Activated CD8-positive, alpha-beta T cell treated with anti-CD3 and anti-CD28 coated beads for 36 hours (primary cell): ENCODE results near the gene PCDHB7. TPM values are rescaled to one million over a fixed set of nuclear protein-coding genes. Genes with fewer than 3 reads are reported as not detected.
A peak's percentile ranks its signal among the peaks of the same experiment; 100 is the strongest.
"Not testable (repeated sequence)": the region's sequence is repeated elsewhere in the genome, so short reads cannot be mapped to it uniquely, and the experiment has no call there.

Experiments
- ATAC-seq: fragments of 200-7000 bp; cut with Tn5 transposase; one replicate; pipeline ENCODE4 v1.10.0; 2021; ENCODE audit warnings: mild to moderate bottlenecking, moderate library complexity
- CTCF ChIA-PET: fragments of 350-600 bp; sonication (Branson Sonifier 250); formaldehyde crosslinking; loops from one replicate; lab custom pipeline; 2021; ENCODE audit warnings: antibody characterized with exemption; lab: Charles Lee
- POLR2A ChIA-PET: fragments of 350-600 bp; sonication (Branson Sonifier 250); formaldehyde crosslinking; loops from one replicate; lab custom pipeline; 2021; ENCODE audit warnings: antibody characterized with exemption; lab: Charles Lee
- DNase-seq: peaks from one replicate; pipeline ENCODE4 v3.0.0-alpha.2; 2020
- H3K27ac Mint-ChIP-seq: one replicate; pipeline ENCODE4 v1.8.0; 2021; ENCODE audit warnings: mild to moderate bottlenecking, mixed read lengths
- H3K27me3 Mint-ChIP-seq: one replicate; pipeline ENCODE4 v1.8.0; 2021; ENCODE audit warnings: mixed read lengths
- H3K36me3 Mint-ChIP-seq: one replicate; pipeline ENCODE4 v1.8.0; 2021; ENCODE audit warnings: low read depth, mixed read lengths
- H3K4me1 Mint-ChIP-seq: one replicate; pipeline ENCODE4 v1.8.0; 2021; ENCODE audit warnings: low read depth, mixed read lengths
- H3K4me3 Mint-ChIP-seq: one replicate; pipeline ENCODE4 v1.8.0; 2021; ENCODE audit warnings: mild to moderate bottlenecking, moderate library complexity, mixed read lengths
- H3K9me3 Mint-ChIP-seq: one replicate; pipeline ENCODE4 v1.8.0; 2021; ENCODE audit warnings: mixed read lengths
- intact Hi-C: fragments of 100-400 bp; cut with micrococcal nuclease; formaldehyde crosslinking; loops from one replicate; pipeline ENCODE4 v1.10.0; 2022
- total RNA-seq, 2 experiments: library from RNA; stranded (reverse); gene quantifications; one replicate each; pipeline ENCODE4 v1.2.3, GENCODE V29; 2021
- TF ChIP-seq, protein P1 (sequence below): fragments of 200-600 bp; IDR thresholded peaks from one replicate; pipeline ENCODE4 v1.8.0; 2022; ENCODE audit warnings: antibody characterized with exemption, mild to moderate bottlenecking

The PCDHB7 gene
- total RNA-seq, 2 experiments from 2014 or later = not detected

DNA sequence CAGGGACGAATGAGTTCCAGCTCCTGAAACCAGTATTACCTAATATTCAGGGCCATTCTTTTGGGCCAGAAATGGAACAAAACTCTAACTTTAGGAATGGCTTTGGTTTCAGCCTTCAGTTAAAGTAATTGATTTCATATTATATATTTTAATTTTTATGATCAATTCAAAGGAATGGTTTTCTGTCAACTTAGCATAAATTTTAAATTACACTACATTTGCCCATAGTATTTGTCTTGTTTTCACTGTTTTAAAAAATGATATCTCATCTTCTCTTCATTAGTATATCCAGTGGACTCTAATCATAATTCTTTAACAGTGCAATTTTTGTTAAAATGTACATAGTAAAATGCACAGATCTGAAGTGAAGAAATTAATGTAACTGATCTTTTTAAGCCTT, 7.9 kb downstream of the PCDHB7 start:
- ATAC-seq (no peak), DNase-seq (no peak)
- no peak overlapping the region for H3K27ac Mint-ChIP-seq
- H3K27me3 Mint-ChIP-seq = peaks cover 31% of the 10 kb centered on the region
- H3K4me3 Mint-ChIP-seq = no peak overlapping the region
- intact Hi-C loops = no loop called here
- peaks cover 4% of the 10 kb centered on the region for H3K9me3 Mint-ChIP-seq
- TF ChIP-seq, protein P1, sequence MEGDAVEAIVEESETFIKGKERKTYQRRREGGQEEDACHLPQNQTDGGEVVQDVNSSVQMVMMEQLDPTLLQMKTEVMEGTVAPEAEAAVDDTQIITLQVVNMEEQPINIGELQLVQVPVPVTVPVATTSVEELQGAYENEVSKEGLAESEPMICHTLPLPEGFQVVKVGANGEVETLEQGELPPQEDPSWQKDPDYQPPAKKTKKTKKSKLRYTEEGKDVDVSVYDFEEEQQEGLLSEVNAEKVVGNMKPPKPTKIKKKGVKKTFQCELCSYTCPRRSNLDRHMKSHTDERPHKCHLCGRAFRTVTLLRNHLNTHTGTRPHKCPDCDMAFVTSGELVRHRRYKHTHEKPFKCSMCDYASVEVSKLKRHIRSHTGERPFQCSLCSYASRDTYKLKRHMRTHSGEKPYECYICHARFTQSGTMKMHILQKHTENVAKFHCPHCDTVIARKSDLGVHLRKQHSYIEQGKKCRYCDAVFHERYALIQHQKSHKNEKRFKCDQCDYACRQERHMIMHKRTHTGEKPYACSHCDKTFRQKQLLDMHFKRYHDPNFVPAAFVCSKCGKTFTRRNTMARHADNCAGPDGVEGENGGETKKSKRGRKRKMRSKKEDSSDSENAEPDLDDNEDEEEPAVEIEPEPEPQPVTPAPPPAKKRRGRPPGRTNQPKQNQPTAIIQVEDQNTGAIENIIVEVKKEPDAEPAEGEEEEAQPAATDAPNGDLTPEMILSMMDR = no peak
- H3K4me1 Mint-ChIP-seq = no peaks in the 10 kb centered on the region
- H3K36me3 Mint-ChIP-seq = peaks cover 5% of the 10 kb centered on the region
- ChIA-PET POLR2A (no interaction called here), CTCF (no interaction called here)

DNA sequence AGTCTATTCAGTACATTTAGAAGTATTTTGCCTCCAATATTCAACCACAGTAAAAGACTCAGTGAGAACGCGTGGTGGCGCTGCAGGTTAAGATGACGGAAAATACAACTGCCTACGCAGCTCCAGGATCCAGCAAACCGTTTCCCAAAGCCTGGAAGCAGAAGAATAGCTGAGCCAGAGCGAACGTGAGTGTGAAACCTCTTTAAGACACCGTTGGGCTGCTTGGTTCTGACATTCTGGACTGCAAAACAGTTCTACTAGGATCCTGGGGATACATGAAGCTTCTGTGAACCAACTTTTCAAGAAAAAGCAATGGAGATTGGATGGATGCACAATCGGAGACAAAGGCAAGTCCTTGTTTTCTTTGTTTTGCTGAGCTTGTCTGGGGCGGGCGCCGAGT, 9.8 kb downstream of the PCDHB7 start, which contains the start of gene PCDHB16:
PCDHB16 (plus strand) TSS at position 140 of the 400 bp plus-strand sequence; CDS start at position 313, 173 bp downstream.
- no peak within 1 kb of the TSS for H3K4me3 Mint-ChIP-seq
- H3K27ac Mint-ChIP-seq = no peak within 1 kb of the TSS
- CTCF ChIA-PET = interaction anchor here (1.0 to 1.6 kb wide), 5 partner anchors 9 to 342 kb away, joined by 3 to 5 read pairs (median 3); partner anchors contain the start of genes PCDHB10 and PCDHB3
- POLR2A ChIA-PET = no interaction called here
- ATAC-seq (no peak), DNase-seq (peak; percentile 13)
- intact Hi-C loops = no loop called here
- peaks cover 8% of the 10 kb centered on the region for H3K9me3 Mint-ChIP-seq
- H3K36me3 Mint-ChIP-seq = peaks cover 5% of the 10 kb centered on the region
- peaks cover 36% of the 10 kb centered on the region for H3K27me3 Mint-ChIP-seq
- TF ChIP-seq, protein P1 = peak; percentile 28
- peaks cover 4% of the 10 kb centered on the region for H3K4me1 Mint-ChIP-seq

DNA sequence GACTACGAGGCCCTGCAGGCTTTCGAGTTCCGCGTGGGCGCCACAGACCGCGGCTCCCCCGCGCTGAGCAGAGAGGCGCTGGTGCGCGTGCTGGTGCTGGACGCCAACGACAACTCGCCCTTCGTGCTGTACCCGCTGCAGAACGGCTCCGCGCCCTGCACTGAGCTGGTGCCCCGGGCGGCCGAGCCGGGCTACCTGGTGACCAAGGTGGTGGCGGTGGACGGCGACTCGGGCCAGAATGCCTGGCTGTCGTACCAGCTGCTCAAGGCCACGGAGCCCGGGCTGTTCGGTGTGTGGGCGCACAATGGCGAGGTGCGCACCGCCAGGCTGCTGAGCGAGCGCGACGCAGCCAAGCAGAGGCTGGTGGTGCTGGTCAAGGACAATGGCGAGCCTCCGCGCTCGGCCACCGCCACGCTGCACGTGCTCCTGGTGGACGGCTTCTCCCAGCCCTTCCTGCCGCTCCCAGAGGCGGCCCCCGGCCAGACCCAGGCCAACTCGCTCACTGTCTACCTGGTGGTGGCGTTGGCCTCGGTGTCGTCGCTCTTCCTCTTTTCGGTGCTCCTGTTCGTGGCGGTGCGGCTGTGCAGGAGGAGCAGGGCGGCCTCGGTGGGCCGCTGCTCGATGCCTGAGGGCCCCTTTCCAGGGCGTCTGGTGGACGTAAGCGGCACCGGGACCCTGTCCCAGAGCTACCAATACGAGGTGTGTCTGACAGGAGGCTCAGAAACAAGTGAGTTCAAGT, 11.8 kb downstream of the PCDHB7 start:
- H3K4me3 Mint-ChIP-seq, POLR2A ChIA-PET, intact Hi-C loops, CTCF ChIA-PET, ATAC-seq, DNase-seq, H3K36me3 Mint-ChIP-seq, H3K4me1 Mint-ChIP-seq, H3K27ac Mint-ChIP-seq: not testable (repeated sequence)
- H3K27me3 Mint-ChIP-seq = peaks cover 44% of the 10 kb centered on the region
- peaks cover 14% of the 10 kb centered on the region for H3K9me3 Mint-ChIP-seq

DNA sequence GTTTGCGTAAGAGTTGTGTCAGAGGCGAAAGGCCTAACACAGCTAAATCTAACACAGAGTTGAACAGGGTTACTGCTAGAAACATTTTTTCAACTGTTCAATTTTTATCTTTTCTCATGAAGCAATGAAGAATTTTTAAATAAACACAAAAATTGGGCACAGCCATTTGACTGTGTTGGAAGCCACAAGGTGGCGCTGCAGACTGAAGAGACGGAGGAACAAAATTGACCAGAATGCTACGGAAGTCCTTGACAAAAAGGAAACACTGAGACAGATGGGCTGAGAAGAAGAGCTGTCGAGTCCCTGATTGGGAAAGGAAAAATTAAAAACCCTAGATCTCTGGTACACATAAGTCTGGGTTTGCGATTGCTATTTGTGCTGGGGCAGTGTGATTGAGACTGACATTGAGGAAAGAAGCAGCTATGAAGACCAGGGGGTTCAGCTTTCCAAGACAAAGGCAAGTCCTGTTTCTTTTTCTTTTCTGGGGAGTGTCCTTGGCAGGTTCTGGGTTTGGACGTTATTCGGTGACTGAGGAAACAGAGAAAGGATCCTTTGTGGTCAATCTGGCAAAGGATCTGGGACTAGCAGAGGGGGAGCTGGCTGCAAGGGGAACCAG, 14.6 kb downstream of the PCDHB7 start, which contains the start of gene PCDHB9:
PCDHB9 (plus strand) TSS at position 265 of the 616 bp plus-strand sequence; CDS start at position 423, 158 bp downstream.
- H3K4me1 Mint-ChIP-seq = peaks cover 4% of the 10 kb centered on the region
- peaks cover 6% of the 10 kb centered on the region for H3K36me3 Mint-ChIP-seq
- DNase-seq (peak; percentile 59), ATAC-seq (no peak)
- H3K4me3 Mint-ChIP-seq = peak within 1 kb of the TSS; percentile 6
- no peak within 1 kb of the TSS for H3K27ac Mint-ChIP-seq
- intact Hi-C loops = no loop called here
- CTCF ChIA-PET = interaction anchor here (0.5 to 2.0 kb wide), 18 partner anchors 10 to 376 kb away, joined by 3 to 12 read pairs (median 4); partner anchors contain the start of genes PCDHB11, PCDHB6, PCDHB8 and PCDHGA11
- peaks cover 16% of the 10 kb centered on the region for H3K9me3 Mint-ChIP-seq
- POLR2A ChIA-PET = no interaction called here
- TF ChIP-seq, protein P1 = peak; percentile 56
- peaks cover 42% of the 10 kb centered on the region for H3K27me3 Mint-ChIP-seq

DNA sequence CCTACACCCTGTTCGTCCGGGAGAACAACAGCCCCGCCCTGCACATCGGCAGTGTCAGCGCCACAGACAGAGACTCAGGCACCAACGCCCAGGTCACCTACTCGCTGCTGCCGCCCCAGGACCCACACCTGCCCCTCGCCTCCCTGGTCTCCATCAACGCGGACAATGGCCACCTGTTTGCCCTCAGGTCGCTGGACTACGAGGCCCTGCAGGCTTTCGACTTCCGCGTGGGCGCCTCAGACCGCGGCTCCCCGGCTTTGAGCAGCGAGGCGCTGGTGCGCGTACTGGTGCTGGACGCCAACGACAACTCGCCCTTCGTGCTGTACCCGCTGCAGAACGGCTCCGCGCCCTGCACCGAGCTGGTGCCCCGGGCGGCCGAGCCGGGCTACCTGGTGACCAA, 16.2 kb downstream of the PCDHB7 start:
- CTCF ChIA-PET, intact Hi-C loops, H3K27ac Mint-ChIP-seq, H3K36me3 Mint-ChIP-seq, H3K4me1 Mint-ChIP-seq, POLR2A ChIA-PET, H3K4me3 Mint-ChIP-seq, ATAC-seq, DNase-seq: not testable (repeated sequence)
- Mint-ChIP-seq H3K27me3 (peaks cover 40% of the 10 kb centered on the region), H3K9me3 (peaks cover 18% of the 10 kb centered on the region)

DNA sequence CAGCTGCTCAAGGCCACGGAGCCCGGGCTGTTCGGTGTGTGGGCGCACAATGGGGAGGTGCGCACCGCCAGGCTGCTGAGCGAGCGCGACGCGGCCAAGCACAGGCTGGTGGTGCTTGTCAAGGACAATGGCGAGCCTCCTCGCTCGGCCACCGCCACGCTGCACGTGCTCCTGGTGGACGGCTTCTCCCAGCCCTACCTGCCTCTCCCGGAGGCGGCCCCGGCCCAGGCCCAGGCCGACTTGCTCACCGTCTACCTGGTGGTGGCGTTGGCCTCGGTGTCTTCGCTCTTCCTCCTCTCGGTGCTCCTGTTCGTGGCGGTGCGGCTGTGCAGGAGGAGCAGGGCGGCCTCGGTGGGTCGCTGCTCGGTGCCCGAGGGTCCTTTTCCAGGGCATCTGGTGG, 16.7 kb downstream of the PCDHB7 start:
- H3K4me3 Mint-ChIP-seq, ATAC-seq, intact Hi-C loops: not testable (repeated sequence)

More for the DNA sequence above, 16.7 kb downstream of the PCDHB7 start:
- H3K27ac Mint-ChIP-seq, POLR2A ChIA-PET, DNase-seq, H3K4me1 Mint-ChIP-seq, H3K36me3 Mint-ChIP-seq, CTCF ChIA-PET: not testable (repeated sequence)
- H3K27me3 Mint-ChIP-seq = peaks cover 40% of the 10 kb centered on the region
- H3K9me3 Mint-ChIP-seq = peaks cover 19% of the 10 kb centered on the region
